HG03469 (cell line): ENCODE measurements around the gene CCDC191.
A peak's percentile ranks its signal among the peaks of the same experiment; 100 is the strongest.

Source experiments
- ATAC-seq: cut with Tn5 transposase; IDR thresholded peaks from one replicate; pipeline ENCODE4 v1.9.1; 2021; ENCODE audit warnings: mild to moderate bottlenecking, moderate library complexity, moderate number of reproducible peaks; ENCODE audit not compliant: unreplicated experiment

Gene CCDC191

DNA sequence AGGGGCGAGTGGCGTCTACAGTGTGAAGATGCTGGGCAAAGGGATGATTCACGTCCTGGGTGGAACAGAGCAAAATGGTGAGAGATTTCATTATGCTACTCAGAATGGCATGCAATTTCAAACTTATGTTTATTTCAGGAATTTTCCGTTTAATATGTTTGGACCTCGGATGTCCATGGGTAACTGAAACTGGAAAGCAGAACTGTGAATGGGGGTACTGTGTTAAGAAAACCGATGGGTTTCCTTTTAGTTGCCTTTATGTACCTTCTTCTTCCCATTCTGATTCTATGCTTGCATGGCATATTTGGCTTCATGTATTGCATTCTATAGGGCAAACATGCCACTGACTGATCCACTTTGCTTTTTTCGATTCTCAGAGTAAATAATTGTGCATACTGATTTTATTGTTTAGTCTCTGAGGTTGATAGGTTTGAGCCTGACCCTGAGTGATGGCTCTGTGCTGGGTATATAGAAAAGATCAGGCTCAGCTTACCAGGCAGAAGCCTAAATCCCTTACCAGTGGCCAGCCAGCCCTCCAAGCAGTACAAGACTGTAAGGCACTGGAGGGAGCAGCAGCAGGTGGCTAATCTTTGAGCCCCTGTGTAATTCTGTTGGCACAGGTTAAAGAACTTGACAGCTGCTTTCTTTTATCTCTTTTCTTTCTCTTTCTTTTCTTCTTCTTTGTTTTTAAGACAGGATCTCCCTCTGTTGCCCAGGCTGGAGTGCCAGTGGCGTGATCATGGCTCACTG lies 4.8 kb upstream of the CCDC191 start:
- ATAC-seq = no peak

DNA sequence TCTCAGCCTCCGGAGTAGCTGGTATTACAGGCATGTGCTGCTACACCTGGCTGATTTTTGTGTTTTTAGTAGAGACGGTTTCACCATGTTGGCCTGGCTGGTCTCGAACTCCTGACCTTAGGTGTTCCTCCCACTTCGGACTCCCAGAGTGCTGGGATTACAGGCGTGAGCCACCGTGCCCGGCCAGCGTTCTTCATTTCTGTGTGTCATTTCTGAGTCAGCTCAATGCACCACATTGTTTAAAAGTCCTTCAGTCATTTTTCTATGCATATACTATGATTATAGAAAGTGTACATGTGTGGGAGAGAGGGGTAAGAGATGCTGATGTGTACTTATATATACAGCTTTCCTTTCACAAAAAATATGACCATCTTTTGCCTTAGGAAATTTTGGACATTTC lies 2.3 kb upstream of the CCDC191 start:
- ATAC-seq = no peak

DNA sequence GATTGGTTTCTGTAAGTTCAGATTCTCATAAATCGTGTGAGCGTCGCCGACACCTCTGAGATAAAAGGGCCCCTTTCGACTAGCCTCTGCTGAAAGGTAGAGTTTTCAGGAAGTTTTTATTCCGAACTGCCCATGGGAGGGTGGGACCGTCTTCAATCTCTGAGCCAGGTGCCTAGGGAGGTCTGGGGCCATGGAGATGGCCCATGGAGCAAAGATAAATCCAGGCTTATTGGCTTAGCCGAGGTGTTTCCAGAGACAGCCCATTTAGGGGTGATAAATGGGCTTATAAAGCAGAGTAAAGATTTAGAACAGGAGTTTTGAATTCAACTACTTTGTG lies 653 bp upstream of the CCDC191 start:
- no peak for ATAC-seq

DNA sequence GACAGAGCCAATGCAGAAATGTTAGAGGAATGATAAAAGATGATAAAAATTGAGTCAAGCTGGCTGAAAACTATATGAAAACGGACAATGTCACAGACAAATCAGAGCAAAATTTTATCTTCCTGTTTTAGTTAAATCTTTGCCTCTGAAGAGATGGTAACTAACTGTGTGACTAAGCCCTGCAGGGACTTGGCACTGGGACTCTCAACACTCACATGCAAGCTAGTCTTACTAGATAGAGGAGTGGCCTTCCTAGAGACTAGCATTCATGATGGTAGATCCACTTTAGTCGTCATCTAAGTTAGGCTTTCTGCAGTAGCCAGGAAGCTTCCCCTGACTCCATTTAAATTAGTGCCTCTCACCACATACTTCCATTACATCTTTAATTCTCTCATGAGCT lies 4.1 kb downstream of the CCDC191 start:
- ATAC-seq = no peak

DNA sequence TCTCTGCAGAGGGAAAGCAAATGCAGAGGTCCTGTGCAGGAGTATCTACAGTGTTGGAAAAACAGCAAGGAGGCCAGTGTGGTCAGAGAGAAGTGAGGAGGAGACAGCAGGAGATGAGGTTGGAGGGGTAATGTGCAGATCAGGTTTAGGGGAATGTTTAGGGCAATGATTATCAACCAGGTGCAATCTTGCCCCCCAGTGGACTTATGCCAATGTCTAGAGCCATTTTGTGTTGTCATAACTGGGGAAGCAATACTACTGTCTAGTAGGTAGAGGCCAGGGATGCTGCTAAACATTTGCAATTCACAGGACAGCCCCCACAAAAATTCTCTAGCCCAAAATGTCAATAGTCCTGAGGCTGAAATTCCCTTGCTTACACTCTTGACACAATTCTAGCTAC lies 13.1 kb downstream of the CCDC191 start:
- no peak for ATAC-seq

DNA sequence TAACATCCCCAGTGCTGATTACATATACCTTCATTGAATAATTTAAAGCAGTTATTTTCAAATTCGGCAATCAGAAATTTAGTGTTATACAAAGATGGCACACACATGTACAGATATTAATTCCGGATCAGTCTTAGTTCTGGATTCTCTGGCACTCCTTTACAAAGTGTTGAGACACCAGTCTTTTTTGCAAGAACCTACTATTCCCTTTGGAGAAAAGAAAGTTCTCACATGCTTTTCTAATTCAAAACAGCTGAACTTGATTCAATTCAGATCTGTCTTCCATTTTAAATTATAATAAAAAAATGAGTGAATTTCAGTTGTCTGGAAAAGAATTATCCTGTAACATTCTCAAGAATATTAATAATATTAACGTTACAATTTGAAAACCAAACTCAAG lies 20.4 kb downstream of the CCDC191 start:
- ATAC-seq = no peak

DNA sequence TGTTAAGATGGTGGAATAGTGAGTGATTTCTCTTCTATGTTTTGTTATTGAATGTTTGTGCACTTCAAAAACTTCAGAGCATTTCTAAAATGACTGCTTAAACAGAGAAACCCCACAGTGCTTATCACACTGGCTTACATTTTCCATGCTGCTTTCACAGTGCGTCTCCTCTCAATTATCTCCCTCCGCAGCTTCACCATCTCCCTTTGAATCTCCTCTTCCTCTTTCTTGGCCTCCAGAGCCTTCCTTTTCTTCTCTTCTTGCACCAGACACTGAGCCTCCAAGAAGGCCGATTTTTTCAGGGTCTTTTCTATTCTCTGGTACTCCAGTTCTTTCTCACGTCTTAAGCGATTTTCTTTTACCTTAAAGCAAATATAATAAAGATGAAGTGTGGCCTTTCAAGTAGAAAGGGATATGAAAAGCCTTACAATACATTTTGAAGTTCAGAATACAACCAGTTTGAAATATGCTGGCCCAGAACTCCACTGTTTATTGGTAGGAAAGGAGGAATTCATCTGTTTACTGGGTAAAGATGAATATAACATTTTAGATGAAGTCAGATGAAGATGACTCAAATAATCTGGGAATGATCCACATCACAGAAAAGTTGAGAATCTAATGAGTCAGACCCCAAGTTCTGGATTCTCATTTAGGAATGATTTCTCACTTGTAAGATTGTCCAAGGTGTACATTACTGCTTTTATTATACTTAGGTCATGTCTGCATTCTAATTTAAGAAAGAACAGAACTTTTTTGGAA lies 21.4 kb downstream of the CCDC191 start:
- no peak for ATAC-seq

DNA sequence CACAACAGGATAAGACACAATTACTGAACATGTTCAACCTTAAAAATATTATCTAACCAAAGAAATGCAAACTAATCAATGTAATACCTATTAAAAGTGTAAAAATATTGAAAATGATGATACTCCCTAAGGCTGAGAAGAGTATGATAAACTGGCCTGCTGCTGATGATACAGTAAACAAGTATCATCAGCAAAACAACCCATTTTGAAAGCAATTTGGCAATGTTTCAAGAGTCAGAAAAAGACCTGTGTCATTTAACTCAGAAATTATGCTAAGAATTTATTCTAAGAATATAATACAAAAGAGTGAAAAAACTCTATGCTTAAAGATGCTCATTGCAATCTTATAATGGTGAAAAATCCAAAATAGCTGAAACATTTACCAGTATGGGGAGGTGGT lies 22.1 kb downstream of the CCDC191 start:
- no peak for ATAC-seq

DNA sequence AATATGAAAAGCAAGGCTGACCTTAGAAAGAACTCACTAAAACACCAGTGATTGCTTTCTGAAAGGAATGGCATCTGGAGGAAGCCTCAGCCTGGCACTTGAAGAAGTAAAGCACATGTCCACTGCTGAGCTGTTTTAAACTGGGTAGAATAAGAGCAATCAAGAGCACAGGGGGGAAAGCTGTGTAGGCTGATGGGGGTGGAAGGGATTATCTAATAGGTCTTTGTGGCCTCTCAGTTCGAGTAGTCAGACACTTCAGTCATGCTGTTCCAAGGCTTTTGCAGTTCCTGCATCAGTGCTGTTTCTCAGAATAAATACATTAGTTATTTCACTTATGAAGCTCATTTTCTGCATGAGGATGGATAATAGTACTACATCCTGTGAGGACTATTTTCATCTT lies 22.6 kb downstream of the CCDC191 start:
- ATAC-seq = no peak

DNA sequence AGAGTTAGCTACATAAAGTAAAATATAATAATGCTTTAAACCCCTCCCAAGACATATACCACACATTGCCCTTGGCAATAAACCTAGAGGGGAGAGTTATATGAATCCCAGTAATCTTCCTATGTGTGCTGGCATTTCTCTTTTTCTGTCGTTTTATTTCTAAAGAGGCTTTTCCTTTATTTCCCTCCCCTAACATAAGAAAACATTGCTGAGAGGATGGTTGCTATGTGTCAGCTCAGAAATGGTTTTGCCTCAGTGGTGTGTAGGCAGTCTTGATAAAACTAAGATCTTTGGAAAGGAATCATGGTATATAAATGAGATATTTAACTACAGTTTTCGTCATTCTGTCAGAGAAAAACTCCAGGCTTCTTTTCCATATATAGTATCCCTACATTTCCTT lies 30.0 kb downstream of the CCDC191 start:
- no peak for ATAC-seq

DNA sequence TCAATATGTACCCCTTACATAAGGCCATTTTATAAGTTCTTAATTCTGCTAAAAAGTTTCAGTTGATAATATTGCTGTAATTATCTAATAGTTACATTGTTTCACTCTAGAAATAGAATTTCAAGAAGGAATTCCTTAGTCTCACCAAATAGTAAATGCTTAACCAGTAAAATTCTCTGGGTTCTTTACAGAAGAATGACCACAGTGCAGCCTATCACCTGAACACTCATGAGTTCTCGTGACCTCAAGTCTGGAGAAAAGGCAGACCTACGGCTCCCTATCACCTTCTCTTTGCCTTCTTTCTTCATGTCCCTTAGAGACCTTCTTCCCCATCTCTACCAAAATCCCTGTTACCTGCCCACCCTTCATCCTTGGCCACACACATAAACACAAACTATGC lies 30.9 kb downstream of the CCDC191 start:
- ATAC-seq = no peak

DNA sequence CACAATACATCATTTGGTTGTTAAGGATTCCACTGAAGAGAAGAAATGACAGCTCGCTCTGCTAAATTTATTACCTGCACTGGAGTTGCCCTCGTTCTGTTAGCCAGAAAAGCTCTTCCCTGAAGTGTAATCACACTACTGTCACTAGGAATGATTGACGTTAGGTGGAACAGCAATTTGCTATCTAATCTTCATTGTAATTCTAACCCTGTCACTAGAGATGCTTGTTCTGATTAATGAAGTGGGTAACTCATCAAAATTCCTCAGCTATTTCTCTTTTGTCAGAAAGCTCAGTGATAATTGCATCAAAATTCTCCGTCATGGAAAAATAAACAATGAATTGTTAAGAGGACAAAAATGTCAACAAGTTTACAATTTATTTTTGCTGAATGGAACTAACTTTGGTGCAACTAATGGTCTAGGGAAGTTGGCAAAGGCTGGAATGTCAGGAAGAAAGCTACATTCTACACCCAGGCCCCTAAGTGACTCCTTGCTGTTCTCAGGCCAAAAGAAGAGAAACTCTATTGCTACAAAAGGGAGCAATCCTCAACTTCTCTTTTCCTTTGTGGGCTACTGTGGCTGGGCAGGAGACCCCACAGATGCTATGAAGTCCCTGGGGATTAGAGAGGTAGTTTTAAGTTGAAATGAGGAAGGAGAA lies 34.1 kb downstream of the CCDC191 start:
- ATAC-seq = no peak

DNA sequence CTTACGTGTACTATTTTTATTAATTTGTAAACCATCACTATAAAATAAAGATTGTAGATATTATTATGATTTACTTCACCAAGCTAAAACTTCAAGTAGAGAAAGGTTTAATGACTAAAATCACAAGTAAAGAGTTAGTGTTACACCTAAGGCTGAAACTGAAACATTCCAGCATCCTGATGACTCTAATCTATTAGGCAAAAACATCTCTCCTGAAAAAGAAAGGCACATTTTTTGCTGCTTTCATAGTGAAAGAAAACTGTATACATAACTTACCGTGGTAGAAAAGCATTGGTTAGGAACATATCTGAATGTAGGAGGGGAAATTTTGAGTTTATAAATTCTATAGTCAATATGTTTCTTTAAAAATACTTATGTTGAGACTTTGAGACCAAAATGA lies 35.4 kb downstream of the CCDC191 start:
- no peak for ATAC-seq

DNA sequence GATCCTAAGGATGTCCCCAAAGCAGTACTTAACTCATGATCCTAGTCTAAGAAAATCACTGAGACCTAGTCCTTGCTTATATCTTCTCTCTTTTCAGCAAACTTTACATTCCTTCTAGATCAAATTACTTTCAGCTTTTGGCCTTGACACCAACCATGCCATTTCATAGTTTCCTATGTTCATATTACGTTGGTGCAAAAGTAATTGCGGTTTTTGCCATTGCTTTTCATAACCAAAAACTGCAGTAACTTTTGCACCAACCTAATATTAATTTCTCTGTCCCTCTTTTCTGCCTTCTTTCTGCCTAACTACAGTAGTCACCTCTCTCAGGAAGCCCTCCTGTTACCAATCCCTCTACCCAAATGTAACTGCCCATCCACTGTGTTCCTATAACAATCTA lies 36.8 kb downstream of the CCDC191 start:
- ATAC-seq = no peak

DNA sequence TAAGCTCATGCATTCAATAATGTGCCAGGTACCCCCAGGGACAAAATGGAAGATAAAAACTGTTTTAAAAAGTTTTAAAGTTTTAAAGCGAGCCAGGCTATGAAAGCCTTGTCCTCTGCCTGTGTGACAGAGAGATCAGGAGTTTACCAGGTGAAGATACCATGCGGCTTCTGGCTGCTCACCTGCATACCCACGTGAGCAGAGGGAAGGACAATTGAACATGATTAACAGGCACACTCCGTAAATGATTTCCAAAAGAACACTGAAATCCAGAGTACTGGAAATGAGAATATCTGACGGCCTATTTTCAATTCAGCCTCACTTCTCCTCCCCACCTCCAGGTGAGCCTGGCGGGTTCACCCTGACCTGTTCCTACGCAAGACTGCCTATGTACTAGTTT lies 42.1 kb downstream of the CCDC191 start:
- no peak for ATAC-seq

DNA sequence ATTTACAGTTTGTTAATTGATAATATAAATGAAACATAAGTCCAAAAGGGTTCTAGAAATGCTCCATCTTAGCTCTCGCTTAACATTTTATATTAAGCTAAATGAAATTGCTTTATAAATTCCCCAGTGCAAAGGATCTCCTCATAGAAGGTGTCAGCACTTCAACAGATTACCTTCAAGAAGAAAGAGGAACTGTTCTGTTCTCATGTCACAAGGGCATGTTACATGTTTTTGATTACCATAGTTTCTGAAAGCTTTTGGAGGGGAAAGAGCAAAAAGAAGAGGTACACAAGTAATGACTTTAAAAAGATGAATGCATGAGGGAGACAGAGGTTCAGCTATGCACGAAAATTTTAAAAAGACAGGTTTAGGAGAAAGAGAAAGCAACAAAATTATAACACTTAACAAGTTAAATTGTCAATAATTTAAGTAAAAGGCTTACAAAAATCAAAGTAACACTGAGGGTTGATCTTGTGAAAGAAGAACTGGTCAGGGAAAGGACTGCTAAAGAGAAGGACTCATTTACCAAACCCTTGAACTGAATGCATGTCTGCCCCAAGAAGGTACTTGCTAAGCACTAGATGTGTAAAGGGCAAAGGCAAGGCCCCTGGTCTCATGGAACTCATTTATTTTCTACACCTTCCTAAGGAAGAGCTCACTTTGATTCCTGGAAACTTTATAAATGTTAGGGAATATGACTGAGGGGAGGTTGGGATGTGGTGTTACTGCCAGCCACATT lies 45.1 kb downstream of the CCDC191 start:
- ATAC-seq = no peak

DNA sequence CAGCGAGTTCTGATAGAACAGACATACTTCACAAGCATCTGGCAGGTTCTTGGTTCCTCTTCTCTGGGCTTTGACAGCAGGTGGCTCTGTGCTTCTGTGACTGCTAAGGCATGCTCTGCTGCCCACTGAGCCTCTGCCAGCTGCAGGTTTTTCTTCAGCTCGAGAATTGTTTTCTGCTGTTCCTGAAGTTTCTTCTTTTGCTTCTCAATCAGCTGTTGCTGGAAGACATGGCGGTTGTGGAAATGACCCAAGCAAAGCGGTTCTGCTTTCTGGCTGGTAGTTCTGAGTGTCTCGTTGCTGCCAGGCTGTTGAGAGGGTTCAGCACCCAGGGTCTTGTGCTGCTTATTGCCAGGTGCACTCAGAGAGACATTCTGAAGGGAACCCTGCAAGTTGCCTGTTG lies 50.8 kb downstream of the CCDC191 start:
- peak; percentile 94 for ATAC-seq

DNA sequence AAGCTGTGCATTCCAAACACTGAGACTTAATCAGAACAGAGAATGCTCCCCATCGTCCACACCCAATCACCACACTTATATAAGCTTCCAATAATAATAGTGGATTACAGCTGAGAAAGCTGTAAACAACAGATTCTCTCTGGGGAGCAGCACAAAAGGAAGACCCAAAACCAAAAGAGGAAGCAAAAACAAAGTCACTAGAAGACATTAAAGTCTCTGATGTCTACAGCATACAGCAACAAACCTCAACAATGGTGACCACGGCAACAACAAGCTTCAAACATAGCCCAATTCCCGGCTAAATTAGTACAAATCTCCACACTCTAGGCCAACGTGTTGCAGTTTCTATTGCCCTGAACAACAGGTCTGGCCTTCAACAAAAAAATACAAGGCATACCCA lies 70.8 kb downstream of the CCDC191 start:
- ATAC-seq = no peak

DNA sequence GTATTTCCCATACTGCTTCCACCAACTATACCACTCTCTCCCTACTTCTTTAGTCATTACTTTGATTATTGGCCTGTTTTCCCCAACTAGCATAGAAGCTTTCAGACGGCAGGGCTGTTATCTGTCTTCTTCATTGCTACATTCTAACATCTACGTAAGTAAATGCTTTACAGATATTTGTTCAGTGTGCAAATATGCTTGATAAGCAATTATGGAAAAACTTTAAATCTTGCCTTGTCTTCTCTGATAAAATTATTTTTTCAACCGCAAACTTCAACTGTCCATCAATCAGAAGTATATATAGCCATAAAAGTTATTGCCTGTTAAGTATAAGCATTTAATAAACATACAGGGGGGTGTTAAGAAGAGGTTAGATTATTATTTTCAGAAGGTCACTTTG lies 72.8 kb downstream of the CCDC191 start:
- no peak for ATAC-seq

DNA sequence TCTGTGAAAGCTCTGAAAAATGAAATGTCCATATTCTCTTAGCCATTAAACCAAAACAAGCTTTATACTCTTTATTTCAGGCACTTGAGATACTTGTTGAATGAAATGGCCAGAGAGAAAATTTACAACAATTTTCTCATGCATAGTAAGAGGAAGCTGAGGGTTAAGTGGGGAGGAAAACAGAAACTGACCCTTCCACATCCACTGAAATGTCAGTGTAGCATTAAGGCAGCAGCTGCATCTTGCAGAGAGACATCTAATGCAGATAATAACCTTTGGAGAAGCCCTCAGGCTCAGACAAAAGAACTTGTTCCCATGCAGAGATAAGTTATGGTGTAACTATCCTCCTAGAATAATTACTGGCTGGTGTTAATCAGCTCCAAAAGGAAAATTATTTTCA lies 74.5 kb downstream of the CCDC191 start:
- no peak for ATAC-seq

DNA sequence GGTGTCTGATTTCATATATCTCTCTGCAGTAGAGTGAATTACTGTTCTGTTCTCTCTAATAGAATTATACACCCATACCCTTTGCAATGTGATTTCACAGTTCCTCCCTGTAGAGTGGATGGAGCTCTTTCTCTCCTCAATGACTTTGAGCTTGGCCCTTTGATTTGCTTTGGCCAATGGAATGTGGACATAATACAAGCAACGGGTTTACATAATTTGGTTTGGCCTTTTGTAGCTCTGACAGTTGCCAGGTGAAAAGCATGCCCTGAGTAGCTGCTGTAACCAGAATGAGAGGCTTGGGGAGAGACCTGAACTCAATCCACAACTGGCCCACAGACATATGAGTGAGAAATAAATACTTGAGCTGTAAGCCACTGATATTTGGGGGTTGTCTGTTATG lies 76.4 kb downstream of the CCDC191 start:
- no peak for ATAC-seq

DNA sequence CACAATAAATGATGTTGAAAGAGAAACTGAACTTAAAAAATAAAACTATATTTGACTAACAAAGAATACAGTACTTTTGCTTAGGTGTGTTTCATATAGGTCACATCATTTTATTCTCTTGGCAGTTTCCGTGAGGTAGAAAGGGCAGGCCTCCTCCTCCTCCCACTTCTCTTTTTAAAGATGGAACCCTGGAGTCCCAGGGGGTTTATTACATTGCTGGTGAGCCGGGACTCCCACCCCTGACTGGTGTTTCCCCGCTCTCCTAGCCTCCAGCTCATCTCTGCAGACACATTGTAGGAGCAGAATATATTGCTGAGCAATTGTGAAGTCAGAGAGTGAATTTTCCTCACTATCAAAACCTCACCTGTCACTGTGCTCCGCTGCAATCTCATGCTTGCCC lies 78.5 kb downstream of the CCDC191 start:
- ATAC-seq = no peak
